GM12891 (cell line): ENCODE measurements around the gene KCNQ1OT1.

Source experiments
- POLR2A ChIP-seq: IDR thresholded peaks from 2 replicates; pipeline ENCODE4 v1.6.1; 2011; ENCODE audit warnings: low read depth, low read length, control low read depth
- POLR2AphosphoS5 ChIP-seq: IDR thresholded peaks from 2 replicates; pipeline ENCODE4 v1.6.1; 2011; ENCODE audit warnings: low read depth, low read length, control low read depth
- TAF1 ChIP-seq: IDR thresholded peaks from 2 replicates; pipeline ENCODE4 v1.6.1; 2011; ENCODE audit warnings: low read depth, low read length, control low read depth

GRCh38 chr11:2707736-2708135 lies 7.9 kb upstream of the KCNQ1OT1 start:
- TF ChIP-seq POLR2AphosphoS5 (no peak), POLR2A (no peak), TAF1 (no peak)
